Measurements from ENCODE around the gene FUT4. TPM values are rescaled to one million over a fixed set of nuclear protein-coding genes. Genes with fewer than 3 reads are reported as not detected.
"Not testable (repeated sequence)": the region's sequence is repeated elsewhere in the genome, so short reads cannot be mapped to it uniquely, and the experiment has no call there.

Gene FUT4, protein sequence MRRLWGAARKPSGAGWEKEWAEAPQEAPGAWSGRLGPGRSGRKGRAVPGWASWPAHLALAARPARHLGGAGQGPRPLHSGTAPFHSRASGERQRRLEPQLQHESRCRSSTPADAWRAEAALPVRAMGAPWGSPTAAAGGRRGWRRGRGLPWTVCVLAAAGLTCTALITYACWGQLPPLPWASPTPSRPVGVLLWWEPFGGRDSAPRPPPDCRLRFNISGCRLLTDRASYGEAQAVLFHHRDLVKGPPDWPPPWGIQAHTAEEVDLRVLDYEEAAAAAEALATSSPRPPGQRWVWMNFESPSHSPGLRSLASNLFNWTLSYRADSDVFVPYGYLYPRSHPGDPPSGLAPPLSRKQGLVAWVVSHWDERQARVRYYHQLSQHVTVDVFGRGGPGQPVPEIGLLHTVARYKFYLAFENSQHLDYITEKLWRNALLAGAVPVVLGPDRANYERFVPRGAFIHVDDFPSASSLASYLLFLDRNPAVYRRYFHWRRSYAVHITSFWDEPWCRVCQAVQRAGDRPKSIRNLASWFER
- 1 to 10 TPM; 5.3 to 6.8 TPM for total RNA-seq
- long read RNA-seq, donor 1, full-length matches to known transcripts: 5 of 5 reads
- long read RNA-seq, donor 1, partial matches to known transcripts: 0 of 5 reads
- long read RNA-seq, donor 1, other reads (novel, unspliced or antisense): 0 of 5 reads
- long read RNA-seq, donor 2, full-length matches to known transcripts: 4 of 4 reads
- long read RNA-seq, donor 2, partial matches to known transcripts: 0 of 4 reads
- long read RNA-seq, donor 2, other reads (novel, unspliced or antisense): 0 of 4 reads

DNA sequence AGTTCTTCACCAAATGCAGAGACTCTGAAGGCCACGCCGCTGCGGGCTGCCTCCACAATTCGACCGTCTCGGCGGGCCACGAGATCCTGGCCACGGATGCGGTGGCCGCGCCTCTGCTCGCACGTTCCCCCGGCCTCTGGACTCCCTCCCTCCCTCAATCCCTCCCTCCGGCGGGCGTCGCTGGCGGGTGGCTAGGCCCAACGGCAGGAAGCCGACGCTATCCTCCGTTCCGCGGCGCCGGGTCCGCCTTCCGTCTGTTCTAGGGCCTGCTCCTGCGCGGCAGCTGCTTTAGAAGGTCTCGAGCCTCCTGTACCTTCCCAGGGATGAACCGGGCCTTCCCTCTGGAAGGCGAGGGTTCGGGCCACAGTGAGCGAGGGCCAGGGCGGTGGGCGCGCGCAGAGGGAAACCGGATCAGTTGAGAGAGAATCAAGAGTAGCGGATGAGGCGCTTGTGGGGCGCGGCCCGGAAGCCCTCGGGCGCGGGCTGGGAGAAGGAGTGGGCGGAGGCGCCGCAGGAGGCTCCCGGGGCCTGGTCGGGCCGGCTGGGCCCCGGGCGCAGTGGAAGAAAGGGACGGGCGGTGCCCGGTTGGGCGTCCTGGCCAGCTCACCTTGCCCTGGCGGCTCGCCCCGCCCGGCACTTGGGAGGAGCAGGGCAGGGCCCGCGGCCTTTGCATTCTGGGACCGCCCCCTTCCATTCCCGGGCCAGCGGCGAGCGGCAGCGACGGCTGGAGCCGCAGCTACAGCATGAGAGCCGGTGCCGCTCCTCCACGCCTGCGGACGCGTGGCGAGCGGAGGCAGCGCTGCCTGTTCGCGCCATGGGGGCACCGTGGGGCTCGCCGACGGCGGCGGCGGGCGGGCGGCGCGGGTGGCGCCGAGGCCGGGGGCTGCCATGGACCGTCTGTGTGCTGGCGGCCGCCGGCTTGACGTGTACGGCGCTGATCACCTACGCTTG is at the start of gene FUT4:
FUT4 (plus strand) TSS at position 227 of the 951 bp plus-strand sequence; CDS start at position 440, 213 bp downstream.
- intact Hi-C loops (cut with DNase I): no loop called here
- DNase-seq (ENCODE audit: low spot score): peak; percentile 97

DNA sequence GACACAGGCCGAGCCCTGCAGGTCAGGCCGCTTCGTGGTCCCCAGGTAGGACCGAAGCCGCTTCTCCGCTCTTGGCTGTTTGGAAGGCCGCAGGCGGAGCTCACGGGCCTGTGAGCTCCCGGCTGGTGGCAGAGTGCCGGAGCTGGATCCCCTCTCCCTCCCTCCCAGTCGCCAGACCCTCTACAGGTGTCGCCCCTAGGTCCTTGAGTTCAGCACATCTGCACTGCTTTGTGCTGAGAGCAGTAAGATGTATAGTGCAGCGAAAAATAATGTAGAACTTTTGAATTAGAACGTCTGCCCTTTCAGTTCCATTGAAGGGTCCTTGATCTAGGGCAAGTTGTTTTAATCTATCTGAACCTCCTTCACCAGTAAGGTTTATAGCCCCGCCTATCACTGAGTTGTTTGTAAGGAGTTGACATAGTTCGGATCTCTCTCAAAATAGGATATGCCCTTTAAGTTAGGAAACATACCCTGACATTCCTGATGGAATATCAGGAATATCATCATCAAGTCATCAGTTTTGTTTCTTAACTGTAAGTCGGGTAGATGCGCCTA is 49.5 kb upstream of the FUT4 start:
- no peak for DNase-seq (ENCODE audit: low spot score)
- intact Hi-C loops (cut with DNase I): no loop called here

DNA sequence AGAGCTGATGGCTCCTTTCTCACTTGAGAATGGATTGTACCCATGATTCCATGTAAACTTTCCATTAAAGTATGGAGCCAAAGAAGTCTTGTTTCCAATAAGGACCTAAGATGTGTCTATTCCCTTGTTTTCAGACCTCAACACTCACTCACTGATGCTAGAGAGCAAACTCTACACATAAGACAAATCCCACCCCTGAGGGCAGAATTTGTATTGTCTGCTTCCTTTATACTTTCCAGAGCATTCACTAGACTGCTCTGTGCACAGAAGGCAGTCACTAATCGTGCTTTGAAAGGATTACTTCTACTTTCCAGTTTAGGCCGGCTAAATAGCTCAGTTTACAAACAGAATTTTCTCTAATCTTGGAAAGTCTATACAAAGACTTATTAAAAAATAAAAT is 43.5 kb upstream of the FUT4 start:
- no peak for DNase-seq (ENCODE audit: low spot score)
- intact Hi-C loops (cut with DNase I): no loop called here

DNA sequence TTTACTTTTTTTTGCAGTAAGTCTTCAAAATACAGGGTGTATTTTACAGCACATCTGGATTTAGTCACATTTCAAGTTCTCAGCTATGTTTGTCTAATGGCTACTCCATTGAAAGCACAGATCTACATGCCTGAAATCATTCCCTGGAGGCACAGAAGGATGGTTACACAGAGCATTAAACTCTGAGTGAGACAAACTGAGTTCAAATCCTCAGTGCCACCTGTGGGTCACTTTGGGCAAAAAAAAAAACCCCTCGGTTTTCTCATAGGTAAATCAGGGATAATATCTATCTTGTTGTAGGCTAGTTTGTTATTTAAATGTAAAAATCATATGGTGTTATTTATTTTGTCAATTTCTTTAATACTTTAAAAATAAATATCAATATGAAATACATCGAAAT is 42.2 kb upstream of the FUT4 start:
- intact Hi-C loops (cut with DNase I): no loop called here
- DNase-seq (ENCODE audit: low spot score): no peak

DNA sequence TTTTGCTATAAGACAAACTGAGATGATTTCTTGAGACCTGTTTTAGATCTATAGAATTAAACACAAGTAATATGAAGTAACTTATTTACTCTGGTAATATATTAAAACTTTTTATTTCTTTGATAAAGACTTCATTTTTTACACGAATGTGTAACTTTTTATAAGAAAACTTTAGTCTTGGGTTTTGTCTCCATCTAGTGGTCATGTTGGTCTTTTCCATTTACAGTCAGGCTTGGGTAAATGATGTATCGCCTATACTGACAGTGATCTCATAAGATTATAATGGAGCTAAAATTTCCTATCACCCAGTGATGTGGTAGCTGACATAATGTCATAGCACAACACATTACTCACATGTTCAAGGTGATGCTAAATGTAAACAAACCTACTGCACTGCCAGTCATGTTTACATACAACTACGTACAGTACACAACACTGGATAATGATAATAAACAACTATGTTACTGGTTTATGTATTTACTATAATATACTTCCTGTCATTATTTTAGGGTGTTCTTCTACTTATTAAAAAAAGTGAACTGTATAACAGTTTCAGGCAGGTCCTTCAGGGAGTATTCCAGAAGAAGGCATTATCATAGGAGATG is 38.9 kb upstream of the FUT4 start:
- intact Hi-C loops (cut with DNase I): no loop called here
- DNase-seq (ENCODE audit: low spot score): no peak

DNA sequence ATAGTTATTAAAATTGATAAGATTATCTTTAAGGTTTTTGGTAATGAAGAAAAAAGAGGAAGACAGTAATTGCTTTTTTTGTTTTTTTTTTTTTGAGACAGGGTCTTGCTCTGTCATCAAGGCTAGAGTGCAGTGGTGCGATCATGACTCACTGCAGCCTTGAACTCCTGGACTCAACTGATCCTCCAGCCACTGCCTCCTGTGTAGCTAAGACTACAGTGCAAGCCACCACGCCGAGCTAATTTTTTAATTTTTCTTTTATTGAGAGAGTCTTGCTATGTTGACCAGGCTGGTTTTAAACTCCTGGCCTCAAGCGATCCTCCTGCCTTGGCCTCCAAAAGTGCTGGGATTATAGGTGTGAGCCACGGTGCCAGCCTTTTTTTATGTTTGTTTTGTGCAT is 37.2 kb upstream of the FUT4 start:
- intact Hi-C loops (cut with DNase I): not testable (repeated sequence)

DNA sequence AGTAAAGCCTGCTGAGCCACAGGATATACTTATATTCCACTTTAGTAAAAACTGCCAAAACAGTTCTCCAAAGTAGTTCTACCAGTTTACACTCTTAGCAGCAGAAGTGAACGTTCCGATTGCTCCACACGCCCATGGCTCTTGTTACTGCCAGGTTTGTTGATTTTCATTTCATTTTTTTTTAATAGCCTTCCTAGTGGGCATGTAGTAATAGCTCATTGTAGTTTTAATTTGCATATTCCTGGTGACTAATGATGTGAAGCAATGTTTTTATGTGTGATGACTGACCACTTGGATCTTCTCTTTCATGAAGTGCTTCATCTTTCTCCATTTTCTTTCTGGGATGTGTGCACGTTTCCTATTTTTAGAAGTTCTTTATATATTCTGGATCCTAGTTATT is 36.2 kb upstream of the FUT4 start:
- no peak for DNase-seq (ENCODE audit: low spot score)
- intact Hi-C loops (cut with DNase I): no loop called here

More for the DNA sequence above, 37.2 kb upstream of the FUT4 start:
- DNase-seq (ENCODE audit: low spot score): not testable (repeated sequence)

DNA sequence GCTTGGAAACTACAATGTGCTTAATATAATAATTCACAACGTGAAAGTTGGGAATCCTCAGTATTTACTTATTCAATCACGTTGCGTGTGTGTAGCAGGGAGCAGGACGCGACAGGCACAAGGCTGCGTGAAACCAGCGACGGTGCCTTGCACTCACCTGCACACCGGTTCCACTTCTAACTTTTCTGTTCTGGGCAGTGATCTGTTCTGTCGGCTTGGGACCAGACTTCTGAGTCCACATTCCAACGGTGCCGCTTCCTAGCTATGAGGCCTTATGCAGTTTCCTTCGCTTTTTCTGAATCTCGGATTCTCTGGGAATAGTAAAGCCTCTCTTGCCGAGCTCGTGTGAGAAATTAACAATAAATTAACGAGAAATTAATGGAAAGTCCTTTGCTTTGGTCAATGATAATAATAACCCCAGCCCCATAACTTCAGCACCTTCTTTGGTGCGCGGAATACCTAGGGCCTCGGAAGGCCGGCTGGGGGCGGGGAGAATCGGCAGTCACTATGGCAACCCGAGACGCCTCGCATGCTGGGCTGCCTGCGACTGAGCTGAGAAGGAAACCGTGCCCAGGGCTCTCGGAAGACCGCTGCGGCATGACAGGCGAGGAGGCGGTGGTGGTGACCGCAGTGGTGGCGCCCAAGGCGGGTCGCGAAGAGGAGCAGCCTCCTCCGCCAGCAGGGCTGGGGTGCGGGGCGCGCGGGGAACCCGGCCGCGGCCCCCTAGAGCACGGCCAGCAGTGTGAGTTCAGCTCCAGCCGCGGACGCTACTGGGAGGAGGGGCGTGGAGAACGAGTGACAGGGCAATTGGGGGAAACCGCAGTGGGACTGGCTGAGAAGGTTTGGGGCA is 31.6 kb upstream of the FUT4 start, which contains the start of gene C11orf97:
C11orf97 (plus strand) TSS at position 530 of the 850 bp plus-strand sequence; CDS start at position 598, 68 bp downstream.
- intact Hi-C loops (cut with DNase I): no loop called here
- DNase-seq (ENCODE audit: low spot score): peak; percentile 87

DNA sequence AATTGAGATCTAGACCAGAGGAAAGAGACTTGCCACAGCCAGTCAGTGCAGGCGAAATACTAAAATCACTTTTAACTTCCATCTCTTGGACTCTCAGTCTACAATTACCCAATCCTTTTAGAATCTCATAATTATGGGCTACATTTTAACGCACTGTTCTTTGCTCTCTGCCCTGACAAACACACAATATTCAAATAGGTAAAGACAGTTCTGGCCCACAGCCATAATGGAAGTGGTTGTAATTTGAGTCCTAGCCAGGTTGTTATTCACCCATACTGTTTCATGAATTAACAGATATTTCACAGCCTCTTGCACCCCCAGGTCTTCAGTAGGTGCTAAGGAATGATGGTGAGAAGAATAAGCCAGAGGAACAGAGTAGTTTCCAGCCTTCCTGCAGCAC is 30.6 kb upstream of the FUT4 start:
- no peak for DNase-seq (ENCODE audit: low spot score)
- intact Hi-C loops (cut with DNase I): no loop called here

GRCh38 chr11:94515398-94515797 is 28.3 kb upstream of the FUT4 start:
- intact Hi-C loops (cut with DNase I): loop anchor here in 1 of 2 donors (5.0 kb wide), 1 partner anchor 47 kb away; no protein-coding TSS in a partner anchor
- DNase-seq (ENCODE audit: low spot score): no peak

DNA sequence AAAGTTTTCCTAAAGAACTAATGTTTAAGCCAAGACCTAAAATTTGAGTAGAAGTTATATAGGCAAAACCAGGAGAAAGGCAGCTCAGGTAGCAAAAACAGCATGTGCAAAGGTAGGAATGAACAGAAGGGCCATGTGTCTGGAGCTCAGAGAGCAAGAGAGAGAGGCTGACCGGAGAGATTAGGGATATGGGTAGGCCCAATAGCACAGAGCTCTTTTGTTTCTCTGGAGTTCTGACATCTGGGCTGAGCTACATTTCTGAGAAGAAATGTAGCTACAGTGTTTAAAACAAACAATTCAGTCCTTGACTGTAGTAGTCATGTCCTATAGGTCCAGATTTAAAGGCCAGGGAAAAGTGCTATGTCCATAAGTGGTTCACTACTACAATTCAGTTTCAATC is 27.0 kb upstream of the FUT4 start:
- no peak for DNase-seq (ENCODE audit: low spot score)
- intact Hi-C loops (cut with DNase I): loop anchor here in 1 of 2 donors (5.0 kb wide), 1 partner anchor 46 kb away; no protein-coding TSS in a partner anchor

- intact Hi-C loops (cut with DNase I): loop anchor here in 1 of 2 donors (5.0 kb wide), 1 partner anchor 44 kb away; no protein-coding TSS in a partner anchor
- no peak for DNase-seq (ENCODE audit: low spot score)
Observed at GRCh38 chr11:94518300-94518699, 25.4 kb upstream of the FUT4 start.

GRCh38 chr11:94519478-94520084 is 24.1 kb upstream of the FUT4 start:
- intact Hi-C loops (cut with DNase I): loop anchor here (5.0 kb wide), 1 partner anchor 43 kb away; no protein-coding TSS in a partner anchor
- no peak for DNase-seq (ENCODE audit: low spot score)

DNA sequence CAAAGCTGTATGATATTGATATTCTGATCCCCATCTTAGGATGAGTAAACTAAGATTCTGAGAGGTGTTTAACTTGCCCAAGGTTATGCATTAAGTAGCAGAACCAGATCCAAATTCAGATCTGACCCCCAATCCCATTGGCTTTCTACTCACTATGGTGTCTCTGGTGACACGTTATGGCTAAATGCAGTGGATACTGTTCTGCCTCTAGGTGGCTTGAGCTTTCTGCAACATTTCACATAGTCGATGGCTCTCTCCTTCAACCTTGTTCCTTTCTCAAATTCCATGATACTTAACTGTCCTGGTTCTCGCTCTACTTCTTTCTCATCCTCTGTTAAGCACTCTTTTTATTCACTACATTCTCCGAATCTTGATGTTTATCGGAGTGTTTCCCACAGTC is 22.0 kb upstream of the FUT4 start:
- DNase-seq (ENCODE audit: low spot score): no peak
- intact Hi-C loops (cut with DNase I): loop anchor here in 1 of 2 donors (5.0 kb wide), 1 partner anchor 41 kb away; no protein-coding TSS in a partner anchor

DNA sequence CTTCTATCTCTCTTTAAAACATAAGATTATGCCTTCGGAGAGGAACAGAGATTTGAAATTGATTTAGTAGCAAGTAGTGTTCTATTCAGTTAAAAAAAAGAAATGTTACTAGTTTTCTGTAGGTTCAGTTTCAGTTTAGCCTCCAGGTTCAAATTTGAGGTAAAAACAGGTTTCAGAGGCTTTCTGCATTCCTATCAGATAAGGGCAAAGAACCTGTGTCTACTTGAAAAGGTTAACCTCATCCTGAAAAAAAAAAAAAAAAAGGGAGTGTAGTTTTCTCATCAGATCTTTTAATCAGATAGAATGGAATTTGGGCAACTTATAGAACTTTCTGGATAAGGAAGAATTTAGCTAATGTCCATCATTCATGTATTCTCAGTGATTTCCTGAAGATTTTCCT is 19.4 kb upstream of the FUT4 start:
- intact Hi-C loops (cut with DNase I): loop anchor here in 1 of 2 donors (5.0 kb wide), 1 partner anchor 38 kb away; no protein-coding TSS in a partner anchor
- no peak for DNase-seq (ENCODE audit: low spot score)

- DNase-seq (ENCODE audit: low spot score): peak; percentile 84
- intact Hi-C loops (cut with DNase I): no loop called here
Observed at GRCh38 chr11:94525546-94526324, 18.0 kb upstream of the FUT4 start.

Data from posterior vena cava (tissue), 2 donors.